Measurements from ENCODE around the gene JAKMIP1.

DNA sequence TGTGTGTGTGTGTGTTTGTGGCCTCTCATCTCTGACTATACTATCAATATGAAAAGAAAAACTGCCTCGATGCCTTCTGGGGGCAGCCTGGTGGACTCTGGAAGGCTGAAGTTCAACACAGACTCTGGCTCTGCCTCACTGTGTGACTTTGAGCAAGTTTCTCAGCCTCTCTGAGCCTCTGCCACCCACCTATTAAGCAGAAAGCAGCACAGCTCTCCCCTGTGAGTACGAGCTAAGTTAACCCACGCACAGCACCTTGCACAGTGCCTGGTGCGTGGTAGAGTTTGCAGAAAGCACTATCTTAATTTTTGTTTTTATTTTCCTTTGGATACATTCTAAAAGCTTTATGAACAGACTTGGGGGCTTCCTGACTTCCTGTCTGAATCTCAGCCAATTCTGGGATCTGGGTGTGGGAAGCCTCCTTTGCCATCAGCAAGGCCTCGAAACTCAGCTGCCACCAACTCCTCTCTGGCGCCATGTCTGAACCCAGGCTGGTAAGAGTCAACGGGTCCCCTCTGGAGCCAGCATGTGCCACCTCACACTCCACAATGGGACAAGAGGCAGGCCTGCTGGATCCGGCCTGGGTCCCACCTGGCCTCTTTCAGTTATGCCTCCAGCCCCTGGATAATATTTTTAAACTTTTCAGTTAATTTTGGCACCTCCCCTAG lies 57.3 kb downstream of the JAKMIP1 start:
- TF ChIP-seq CTCF (IDR thresholded peaks at IDR 0.05) (no peak), POLR2A (IDR thresholded peaks at IDR 0.05) (no peak)
